Measurements from ENCODE around the gene PRCC.

DNA sequence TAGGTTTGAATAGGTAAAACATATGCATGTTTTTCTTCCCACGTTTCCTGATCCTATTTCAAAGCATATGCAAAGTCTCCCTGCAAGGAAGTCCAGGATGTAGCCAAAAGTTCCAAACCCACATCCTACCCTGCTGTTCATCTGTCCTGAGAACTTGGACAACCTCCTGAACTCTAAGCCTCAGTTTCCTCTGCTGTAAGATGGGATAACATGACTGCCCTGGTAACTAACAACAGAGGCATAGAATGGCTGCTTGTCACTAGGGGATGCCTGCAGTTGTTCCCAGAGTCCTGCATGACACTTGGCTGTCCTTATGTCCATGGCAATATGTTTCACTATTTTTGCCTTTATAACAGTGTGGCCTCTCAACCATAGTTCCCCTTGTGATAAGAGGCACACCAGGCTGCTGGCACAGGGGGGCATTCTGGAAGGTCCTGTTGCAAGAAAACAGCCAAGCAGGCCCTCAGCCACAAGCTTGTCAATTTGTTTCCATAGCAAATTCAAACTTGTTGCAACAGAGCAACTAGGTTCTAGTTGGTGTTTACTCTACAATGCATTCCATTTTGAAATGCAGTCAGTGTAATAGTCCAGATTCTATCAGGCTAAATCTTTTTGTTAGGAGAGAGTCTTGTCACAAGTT is 14.4 kb upstream of the PRCC start:
- TF ChIP-seq CTCF (conservative IDR thresholded peaks at IDR 0.05; ENCODE audit: low read depth, low read length) (no peak), EZH2 (IDR thresholded peaks at IDR 0.05; ENCODE audit: borderline replicate concordance, low read depth, low read length, poor library complexity, severe bottlenecking) (no peak)
